Stimulated activated CD4-positive, alpha-beta T cell treated with anti-CD3 and anti-CD28 coated beads, Interleukin-1b, Interleukin-23, amount 100 ng/mL, for 1 hour (primary cell): ENCODE measurements around the gene CTXND2.
"Not testable (repeated sequence)": the region's sequence is repeated elsewhere in the genome, so short reads cannot be mapped to it uniquely, and the experiment has no call there.

Experiments used
- DNase-seq, 2 donors: peaks; one replicate each; pipeline ENCODE4 v3.0.0-alpha.2; 2020; ENCODE audit warnings: low read depth in 2 of 2

Gene CTXND2

GRCh38 chr1:150890033-150890416, 3.1 kb downstream of the CTXND2 start:
- no peak for DNase-seq

- no peak for DNase-seq
Measured at GRCh38 chr1:150893336-150893913, 6.5 kb downstream of the CTXND2 start.

GRCh38 chr1:150895618-150896017, 8.7 kb downstream of the CTXND2 start:
- DNase-seq, result no peak

- DNase-seq, result not testable (repeated sequence)
Measured at GRCh38 chr1:150899795-150900194, 12.9 kb downstream of the CTXND2 start.

- no peak for DNase-seq
Measured at GRCh38 chr1:150902346-150902745, 15.4 kb downstream of the CTXND2 start.

- DNase-seq, result no peak
Measured at GRCh38 chr1:150902751-150903150, 15.8 kb downstream of the CTXND2 start.

GRCh38 chr1:150905301-150905700, 18.4 kb downstream of the CTXND2 start:
- DNase-seq, result no peak

GRCh38 chr1:150906329-150906728, 19.4 kb downstream of the CTXND2 start:
- DNase-seq, result no peak

- no peak for DNase-seq
Measured at GRCh38 chr1:150906813-150907212, 19.9 kb downstream of the CTXND2 start.

GRCh38 chr1:150909585-150910180, 22.7 kb downstream of the CTXND2 start:
- no peak for DNase-seq

GRCh38 chr1:150912623-150913022, 25.7 kb downstream of the CTXND2 start:
- DNase-seq, result no peak

GRCh38 chr1:150917387-150917786, 30.5 kb downstream of the CTXND2 start:
- no peak for DNase-seq

- DNase-seq, result peak; percentile 51 to 56
Measured at GRCh38 chr1:150922519-150922975, 35.6 kb downstream of the CTXND2 start.

- DNase-seq, result no peak
Measured at GRCh38 chr1:150925080-150925479, 38.1 kb downstream of the CTXND2 start.

GRCh38 chr1:150926097-150926741, 39.3 kb downstream of the CTXND2 start, which contains the start of gene SETDB1:
Gene SETDB1, plus strand, starts transcription at chr1:150926363. Its CDS starts 1,352 bp downstream, at chr1:150927715.
- peak; percentile 81 for DNase-seq

GRCh38 chr1:150927624-150928023, 40.7 kb downstream of the CTXND2 start:
- DNase-seq, result no peak

GRCh38 chr1:150928286-150928685, 41.4 kb downstream of the CTXND2 start:
- DNase-seq, result no peak

- not testable (repeated sequence) for DNase-seq
Measured at GRCh38 chr1:150928775-150929174, 41.8 kb downstream of the CTXND2 start.

- DNase-seq, result no peak
Measured at GRCh38 chr1:150931773-150932172, 44.8 kb downstream of the CTXND2 start.

GRCh38 chr1:150944856-150945255, 57.9 kb downstream of the CTXND2 start:
- DNase-seq, result no peak

- no peak for DNase-seq
Measured at GRCh38 chr1:150954708-150955107, 67.8 kb downstream of the CTXND2 start.

- DNase-seq, result no peak
Measured at GRCh38 chr1:150955280-150955679, 68.3 kb downstream of the CTXND2 start.

- no peak for DNase-seq
Measured at GRCh38 chr1:150957666-150958065, 70.7 kb downstream of the CTXND2 start.
